Stimulated activated CD4-positive, alpha-beta T cell treated with anti-CD3 and anti-CD28 coated beads, Interleukin-2, amount 100 ng/mL, for 4 hours (primary cell): ENCODE results near the gene STK32C.
"Not testable (repeated sequence)": the region's sequence is repeated elsewhere in the genome, so short reads cannot be mapped to it uniquely, and the experiment has no call there.

Source experiments
- DNase-seq: peaks from one replicate; pipeline ENCODE4 v3.0.0-alpha.2; 2020; ENCODE audit warnings: low read depth

Gene STK32C

GRCh38 chr10:132301371-132302330 lies 6.1 kb downstream of the STK32C start:
- DNase-seq, result no peak

DNA sequence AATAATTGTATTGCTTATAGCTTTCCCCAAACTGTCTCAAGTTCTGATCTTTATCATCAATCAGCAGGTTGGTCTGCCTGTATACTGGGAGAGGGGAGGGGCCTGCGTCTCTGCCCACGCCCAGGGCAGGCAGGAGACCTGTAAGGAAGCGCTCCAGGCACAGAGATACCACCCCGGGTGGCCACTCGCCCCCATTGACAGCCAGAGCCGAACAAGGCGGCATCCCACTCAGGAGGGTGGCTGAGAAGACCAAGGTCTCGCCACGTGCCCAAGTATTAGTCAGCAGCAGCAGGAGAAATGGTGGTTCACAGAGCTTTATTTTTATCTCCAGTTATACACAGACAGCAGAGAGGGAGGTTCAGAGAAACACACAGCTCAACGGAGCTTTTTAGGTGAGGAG lies 7.2 kb downstream of the STK32C start:
- DNase-seq, result no peak

DNA sequence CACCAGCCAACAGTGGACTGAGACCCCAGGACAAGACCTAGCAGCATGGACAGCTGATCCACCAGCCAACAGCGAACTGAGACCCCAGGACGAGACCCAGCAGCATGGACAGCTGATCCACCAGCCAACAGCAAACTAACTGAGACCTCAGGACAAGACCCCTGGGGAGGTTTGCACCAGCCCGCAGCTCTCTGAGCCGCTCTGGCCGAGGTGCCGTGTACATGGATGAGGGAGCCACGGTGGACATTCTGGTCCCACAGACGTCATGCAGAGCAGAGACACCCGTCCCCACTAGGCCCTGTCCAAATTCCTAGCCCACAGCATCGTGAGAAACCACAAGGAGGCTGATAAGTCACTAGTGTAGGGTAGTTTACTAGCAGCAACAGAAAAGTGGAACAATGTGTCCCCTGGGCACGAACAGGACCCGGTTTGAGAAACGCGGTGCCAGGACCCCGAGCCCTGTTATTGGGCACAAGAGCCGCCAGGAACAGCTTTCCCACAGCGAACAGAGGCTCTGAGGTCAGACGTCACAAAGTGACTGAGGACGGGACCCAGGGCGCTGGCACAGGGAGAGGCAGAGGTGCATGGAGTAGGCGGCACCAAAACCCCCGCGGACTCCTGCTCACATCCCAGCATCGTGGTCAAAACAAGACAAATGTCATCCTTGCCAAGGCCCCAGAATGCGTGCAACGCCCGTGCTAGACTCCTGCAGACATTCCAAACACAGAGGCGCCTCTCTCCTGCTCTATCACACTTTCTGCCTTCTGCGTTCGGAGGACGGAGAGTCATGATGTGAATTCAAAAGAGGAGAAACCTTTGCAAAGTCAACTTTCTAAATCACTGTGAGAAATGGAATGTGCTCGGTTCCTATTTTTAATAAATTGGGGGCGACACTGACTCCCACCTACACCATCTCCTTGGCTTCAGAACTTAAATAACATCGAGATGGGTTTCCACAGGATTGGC lies 8.1 kb downstream of the STK32C start:
- no peak for DNase-seq

DNA sequence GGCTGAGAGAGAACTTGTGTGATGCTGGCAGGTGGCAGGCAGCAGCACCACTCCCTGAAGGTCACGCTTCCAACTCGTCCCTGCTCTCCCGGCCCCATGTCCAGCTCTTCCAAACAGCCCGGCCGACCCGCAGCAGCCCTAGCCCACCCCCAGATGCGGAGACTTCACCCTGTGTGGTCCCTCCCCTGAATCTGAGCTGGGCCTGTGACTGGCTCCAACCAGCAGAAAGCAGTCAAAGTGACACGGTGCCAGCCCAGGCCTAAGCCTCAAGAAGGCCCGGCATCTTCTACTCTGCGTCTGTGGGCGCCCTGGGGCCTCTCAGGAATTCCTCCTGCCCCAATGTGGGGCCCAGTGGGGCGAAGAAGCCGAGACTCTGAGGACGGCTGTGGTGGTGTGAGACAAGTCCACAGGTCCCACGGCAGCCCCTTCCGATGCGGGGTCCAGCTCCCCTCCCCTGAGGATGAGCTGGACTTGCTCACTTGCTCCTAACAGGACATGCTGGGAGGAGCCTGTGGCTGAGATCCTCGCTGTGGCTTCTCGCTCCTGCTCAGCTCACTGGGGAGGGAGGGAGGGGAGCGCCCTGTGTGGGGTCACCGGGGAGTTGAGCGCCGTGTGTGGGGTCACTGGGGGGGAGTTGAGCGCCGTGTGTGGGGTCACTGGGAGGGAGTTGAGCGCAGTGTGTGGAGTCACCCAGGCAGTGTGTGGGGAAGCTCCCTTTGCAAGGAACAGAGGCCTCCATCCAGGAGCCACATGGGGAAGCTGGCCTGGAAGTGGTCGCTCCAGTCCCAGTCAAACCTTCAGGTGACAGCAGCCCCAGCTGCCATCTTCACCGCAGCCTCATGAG lies 9.5 kb downstream of the STK32C start:
- no peak for DNase-seq

GRCh38 chr10:132297526-132297925 lies 10.2 kb downstream of the STK32C start:
- DNase-seq, result no peak

DNA sequence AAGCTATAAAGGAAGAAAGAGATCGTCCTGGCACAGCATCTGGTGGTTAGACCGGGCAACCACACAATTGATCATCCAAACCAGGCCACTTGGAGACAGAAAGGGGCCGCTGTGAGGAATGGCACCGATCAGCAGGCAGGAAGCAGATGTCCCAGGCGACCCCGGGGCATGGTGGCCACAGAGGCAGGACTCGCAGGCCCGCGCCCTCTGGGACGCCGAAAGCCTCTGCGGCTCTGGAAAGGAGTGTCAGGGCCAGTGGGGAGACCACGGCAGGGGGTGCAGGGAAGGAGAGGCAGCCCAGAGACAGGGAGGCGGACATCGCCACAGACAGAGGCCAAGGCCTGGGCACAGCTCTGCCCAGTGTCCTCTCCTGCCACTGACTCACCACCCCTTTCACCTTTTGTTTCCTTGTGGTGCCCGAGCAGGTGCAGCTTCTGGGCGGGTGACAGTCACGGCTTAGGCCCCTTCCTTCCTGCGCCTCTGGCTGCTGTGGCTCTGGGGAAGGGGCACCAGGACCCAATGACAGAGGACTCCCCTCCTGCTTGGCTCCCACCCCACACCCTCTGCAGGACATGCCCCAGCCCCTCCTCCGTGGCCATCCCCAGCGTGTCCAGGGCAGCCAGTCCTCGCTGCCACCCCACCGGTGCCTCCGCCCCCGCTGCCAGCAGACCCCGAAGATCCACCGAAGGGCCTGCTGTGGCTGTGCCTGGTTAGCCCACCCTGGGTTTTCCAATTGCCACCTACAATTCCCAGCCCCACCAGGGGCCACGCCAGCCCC lies 10.9 kb downstream of the STK32C start:
- no peak for DNase-seq

- not testable (repeated sequence) for DNase-seq
Measured at GRCh38 chr10:132295481-132295880, 12.3 kb downstream of the STK32C start.

DNA sequence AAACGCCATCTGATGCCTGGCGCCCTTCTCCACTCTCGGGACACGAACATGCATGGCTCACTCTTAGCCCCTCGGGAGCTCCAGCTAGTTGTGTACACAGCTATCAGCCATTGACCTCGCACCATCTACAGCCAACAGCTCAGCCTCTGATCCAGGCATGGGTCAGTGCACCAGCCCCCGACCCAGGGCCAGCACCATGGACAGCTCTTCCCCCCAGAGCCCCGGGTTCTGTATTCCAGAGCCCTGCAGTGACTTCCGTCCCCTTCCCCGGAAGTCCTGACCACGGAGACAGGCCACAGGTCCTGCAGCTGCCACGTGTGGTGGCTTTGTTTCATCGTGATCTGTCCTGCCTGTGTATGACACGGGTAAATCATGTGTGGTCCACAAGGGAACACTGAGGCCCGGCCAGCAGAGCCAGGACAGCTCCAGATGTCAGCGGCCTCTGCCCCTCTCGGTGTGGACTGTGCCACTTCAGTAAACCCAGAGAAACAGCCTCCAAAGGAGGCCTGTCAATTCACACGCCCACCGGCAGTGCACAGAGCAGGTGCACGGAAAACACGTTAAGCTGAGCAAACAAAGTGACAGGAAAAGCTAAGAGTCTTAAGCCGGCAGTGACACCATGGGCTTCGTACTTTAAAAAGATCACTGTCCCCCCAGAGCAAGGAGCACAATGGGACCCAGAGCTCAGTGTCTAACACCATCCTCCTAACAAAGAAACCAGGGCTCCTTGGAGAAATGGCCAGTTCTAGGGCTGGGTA lies 13.0 kb downstream of the STK32C start:
- no peak for DNase-seq

DNA sequence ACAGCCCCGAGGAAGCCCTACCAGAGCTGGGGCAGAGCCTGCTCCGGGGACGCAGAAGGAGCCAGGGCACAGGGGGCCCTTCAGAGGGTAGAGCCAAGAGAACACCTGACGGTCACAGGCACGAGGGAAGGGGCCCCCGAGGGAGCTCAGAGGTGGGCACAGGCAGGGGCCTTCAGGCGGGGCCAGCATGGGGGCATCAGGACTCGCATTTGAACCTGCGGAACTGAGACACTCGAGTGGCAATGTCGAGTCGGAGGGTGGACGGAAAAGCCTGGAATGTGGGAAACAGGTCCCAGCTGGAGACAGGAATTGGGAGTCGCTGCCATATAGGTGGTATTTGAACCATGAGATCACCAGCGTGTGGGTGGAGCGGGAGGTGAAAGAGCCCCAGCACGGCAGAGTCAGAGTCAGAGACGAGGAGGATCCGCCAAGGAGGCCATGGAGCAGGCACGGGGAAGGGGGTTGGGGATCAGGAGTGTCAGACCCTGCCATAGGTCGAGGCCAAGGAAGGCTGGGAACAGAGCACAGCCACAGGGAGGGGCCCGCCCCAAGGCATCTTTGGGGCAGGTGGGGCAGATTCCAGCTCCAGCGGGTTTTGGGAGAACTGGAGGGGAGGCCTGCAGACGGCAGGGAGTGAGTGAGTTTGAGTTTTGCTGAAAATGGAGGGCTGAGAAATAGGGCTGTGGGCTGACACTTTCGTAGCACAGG lies 13.8 kb downstream of the STK32C start:
- no peak for DNase-seq

DNA sequence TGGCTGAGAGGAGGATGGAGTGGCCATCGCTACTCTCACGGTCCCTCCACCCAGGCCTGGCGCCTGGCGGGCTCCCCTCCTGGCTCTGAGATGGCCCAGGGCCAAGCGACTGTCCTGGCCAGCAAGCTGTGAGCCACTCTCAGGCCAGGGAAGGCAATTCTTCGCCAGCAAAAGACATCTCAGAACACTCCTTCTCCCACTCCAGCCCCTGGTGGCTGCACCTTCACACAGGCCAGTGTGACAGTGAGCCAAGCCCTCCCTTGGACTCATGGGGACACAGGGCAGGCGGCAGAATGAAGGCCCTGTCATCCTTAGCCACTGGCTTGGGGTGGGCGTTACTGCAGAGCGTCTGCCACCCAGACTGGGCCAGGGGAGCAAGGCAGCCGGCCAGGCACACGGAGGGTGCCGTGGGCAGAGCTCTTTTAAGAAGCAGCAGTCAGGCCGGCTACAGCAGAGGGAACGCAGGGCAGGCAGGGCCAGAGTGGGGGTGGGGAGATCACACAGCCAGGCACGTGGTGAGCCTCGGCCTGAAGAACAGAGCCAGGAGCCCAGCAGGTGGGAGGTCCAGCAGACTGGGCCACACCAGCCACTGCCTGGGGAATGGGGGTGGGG lies 14.4 kb downstream of the STK32C start:
- no peak for DNase-seq

DNA sequence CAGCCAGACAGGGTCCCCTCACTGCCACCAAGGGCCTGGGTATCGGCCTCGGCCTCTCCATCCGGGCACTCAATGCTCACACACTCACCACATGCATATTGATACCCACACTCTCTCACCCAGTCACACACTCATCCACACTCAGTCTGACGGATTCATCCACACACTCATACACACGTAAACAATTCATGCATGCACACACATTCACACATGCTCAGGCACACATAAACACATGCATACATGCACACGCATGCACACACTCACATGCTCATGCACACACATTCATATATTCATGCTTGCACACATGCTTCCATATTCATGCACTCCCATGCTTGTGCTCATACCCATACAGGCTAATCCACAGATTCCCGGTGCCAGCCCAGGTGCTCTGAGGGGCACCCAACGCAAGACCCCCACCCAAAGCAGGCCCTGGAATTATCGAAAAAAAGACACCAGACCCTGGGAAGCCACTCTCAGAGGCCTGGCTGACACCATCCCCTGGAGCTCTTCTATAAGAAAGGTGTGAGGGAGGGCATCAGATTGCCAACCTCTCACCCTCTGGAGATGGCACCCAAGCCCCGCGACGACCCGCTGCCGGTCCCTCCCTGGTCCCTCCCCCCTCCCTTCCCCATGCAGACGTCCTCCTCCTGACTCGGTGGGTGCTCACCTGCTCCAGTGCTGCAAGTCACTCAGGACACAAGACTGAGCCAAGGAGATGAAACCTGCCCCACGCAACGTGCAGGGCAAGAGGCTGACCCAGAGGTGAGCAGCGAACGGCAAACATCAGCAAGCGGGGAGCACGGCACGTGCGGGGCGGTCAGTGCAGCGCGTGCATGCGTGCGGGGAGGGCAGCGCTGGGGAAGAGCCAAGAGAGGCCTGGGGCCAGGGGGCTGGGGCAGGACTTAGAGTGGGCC lies 15.2 kb downstream of the STK32C start:
- no peak for DNase-seq

GRCh38 chr10:132291826-132292225 lies 15.9 kb downstream of the STK32C start:
- no peak for DNase-seq

DNA sequence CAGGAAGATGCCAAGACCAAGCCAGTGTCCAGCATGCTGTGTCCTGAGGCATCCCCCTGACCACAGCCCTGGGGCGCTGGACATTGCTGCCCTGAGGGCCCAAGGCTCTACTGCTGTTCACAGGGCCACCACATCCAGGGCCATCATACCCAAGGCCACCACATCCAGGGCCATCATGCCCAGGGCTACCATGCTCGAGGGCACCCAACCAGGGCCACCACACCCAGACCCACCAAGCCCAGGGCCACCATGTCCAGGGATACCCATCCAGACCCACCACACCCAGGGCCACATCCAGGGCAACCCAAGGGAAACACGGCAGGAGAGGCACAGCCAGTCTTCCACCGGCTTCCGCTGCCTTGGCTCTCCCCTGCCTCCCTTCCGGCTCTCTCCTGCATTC lies 17.1 kb downstream of the STK32C start:
- DNase-seq, result no peak

GRCh38 chr10:132289439-132289838 lies 18.3 kb downstream of the STK32C start:
- DNase-seq, result no peak

GRCh38 chr10:132283604-132284382 lies 24.0 kb downstream of the STK32C start:
- DNase-seq, result no peak

- no peak for DNase-seq
Measured at GRCh38 chr10:132282667-132283603, 24.8 kb downstream of the STK32C start.
